GM12892 (cell line): ENCODE data around the gene THOC6.
"Not testable (repeated sequence)": the region's sequence is repeated elsewhere in the genome, so short reads cannot be mapped to it uniquely, and the experiment has no call there.

ENCODE experiments used
- DNase-seq: peaks from one replicate; pipeline ENCODE4 v3.0.0; 2011; ENCODE audit not compliant: insufficient read length
- FAIRE-seq: peaks from 2 replicates; lab custom pipeline; 2011; peaks lifted over from hg19 to GRCh38; lab: Jason Lieb, UNC
- POLR2A ChIP-seq: IDR thresholded peaks from 2 replicates; pipeline ENCODE4 v1.6.1; 2011; ENCODE audit warnings: low read depth, low read length, control low read depth
- POLR2AphosphoS5 ChIP-seq: IDR thresholded peaks from 2 replicates; pipeline ENCODE4 v1.6.1; 2011; ENCODE audit warnings: low read depth, low read length, control low read depth
- TAF1 ChIP-seq: IDR thresholded peaks from 2 replicates; pipeline ENCODE4 v1.6.1; 2011; ENCODE audit warnings: low read depth, mild to moderate bottlenecking, control low read depth, low read length, borderline replicate concordance

The THOC6 gene

DNA sequence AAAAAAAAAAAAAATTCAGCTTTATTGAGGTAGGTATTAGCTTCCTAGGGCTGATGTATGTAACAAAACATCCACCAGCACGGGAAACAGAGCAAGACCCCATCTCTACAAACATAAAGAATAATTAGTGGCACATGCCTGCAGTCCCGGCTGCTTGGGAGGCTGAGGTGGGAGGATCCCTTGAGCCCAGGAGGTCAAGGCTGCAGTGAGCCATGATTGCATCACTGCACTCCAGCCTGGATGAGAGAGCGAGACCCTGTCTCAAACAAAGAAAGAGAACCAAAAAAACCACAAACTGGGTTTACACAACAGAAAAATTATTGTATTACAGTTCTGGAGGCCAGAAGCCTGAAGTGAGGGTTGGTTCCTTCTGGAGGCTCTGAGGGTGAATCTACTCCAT, 18.5 kb downstream of the THOC6 start:
- no peak for FAIRE-seq
- TF ChIP-seq POLR2AphosphoS5 = no peak
- no peak for TF ChIP-seq TAF1
- no peak for TF ChIP-seq POLR2A
- no peak for DNase-seq

- no peak for TF ChIP-seq TAF1
- TF ChIP-seq POLR2A = no peak
- TF ChIP-seq POLR2AphosphoS5 = no peak
- no peak for DNase-seq
- no peak for FAIRE-seq
Observed at GRCh38 chr16:3044708-3045107, 20.9 kb downstream of the THOC6 start.

DNA sequence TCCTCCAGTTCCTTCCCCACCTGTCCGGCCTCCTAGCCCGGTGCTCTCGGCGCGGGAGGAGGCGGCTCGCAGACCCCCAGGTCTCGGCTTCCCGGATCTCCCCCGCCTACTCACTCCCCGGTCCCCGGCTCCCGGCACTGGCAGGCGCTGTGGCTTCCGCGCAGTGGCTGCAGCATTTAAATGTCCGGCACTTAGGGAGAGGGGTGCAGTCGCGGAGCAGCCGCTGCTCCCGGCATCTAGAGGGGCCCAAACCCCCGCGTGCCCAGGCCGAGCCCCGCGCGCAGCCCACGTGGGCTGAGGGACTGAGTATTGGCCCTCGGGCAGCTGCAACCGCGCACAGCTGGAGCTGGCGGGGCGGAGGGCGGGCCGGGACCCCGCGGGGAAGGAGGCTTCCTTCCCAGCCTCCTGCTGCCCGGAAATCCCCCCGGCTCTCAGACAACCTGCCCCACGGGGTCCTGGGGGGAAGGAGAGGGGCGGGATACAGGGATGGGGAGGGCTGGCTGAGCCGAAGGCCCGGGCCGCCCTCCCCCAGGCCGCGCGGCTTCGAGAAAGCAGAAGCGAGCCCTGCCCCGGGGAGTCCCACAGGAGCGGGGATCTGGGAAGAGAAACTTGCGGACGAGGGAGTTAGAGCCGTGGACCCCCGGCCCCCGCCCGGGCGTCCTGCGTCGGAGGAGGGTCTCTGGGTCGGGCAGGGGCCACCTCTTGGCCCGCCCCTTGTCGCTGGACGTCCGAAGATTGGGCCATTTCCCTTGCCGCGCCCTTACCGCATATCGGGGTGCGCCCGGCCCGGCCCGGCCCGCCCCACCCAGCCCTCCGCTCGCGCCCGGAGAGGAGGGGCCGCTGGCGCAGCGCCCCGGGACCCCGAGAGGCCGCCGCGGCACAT, 22.2 kb downstream of the THOC6 start, which contains the start of gene MMP25:
Gene MMP25 (plus strand): TSS at position 804 of the 883 bp plus-strand sequence. CDS start 357 bp downstream, outside the sequence.
- FAIRE-seq (no peak), DNase-seq (peak; percentile 73)
- TF ChIP-seq POLR2AphosphoS5 = no peak
- TF ChIP-seq POLR2A = no peak
- no peak for TF ChIP-seq TAF1

DNA sequence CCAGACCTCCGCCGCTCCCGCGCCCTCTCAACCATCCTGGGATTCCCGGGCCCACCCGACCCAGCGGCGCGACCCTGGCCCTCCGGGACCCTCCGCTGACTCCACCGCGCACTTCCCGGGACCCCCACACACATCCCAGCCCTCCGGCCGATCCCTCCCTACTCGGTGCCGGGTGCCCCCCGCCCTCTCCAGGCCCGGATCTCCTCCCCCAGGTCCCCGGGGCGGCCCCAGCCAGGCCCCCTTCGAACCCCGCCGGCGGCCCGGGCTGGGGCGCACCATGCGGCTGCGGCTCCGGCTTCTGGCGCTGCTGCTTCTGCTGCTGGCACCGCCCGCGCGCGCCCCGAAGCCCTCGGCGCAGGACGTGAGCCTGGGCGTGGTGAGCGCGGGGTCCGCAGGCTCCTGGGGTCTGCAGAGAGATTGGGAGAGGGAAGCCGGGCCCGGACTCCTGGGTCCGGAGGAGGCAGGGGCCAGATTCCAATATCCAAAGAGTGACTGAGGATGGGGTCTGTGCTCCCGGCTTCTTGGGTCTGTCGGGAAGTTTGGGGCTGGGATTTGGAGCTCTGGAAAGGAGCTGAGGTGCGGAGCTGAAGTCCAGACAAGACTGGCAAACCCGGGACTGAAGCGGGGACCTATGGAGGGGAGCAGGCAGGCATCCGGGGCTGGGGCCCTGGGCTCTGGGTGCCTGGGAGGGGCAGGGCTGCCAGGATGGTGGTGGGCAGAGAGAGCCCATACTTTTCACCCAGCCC, 23.0 kb downstream of the THOC6 start:
- FAIRE-seq = no peak
- DNase-seq = no peak
- TF ChIP-seq TAF1 (no peak), POLR2A (no peak), POLR2AphosphoS5 (no peak)

- DNase-seq (no peak), FAIRE-seq (no peak)
- TF ChIP-seq POLR2A = no peak
- TF ChIP-seq TAF1 = no peak
- TF ChIP-seq POLR2AphosphoS5 = no peak
Observed at GRCh38 chr16:3047387-3047720, 23.5 kb downstream of the THOC6 start.

- TF ChIP-seq POLR2AphosphoS5 (no peak), TAF1 (no peak), POLR2A (no peak)
- FAIRE-seq (no peak), DNase-seq (no peak)
Observed at GRCh38 chr16:3049921-3050481, 26.2 kb downstream of the THOC6 start.

- DNase-seq = no peak
- no peak for FAIRE-seq
- TF ChIP-seq POLR2AphosphoS5 = no peak
- no peak for TF ChIP-seq TAF1
- no peak for TF ChIP-seq POLR2A
Observed at GRCh38 chr16:3050487-3050886, 26.7 kb downstream of the THOC6 start.

DNA sequence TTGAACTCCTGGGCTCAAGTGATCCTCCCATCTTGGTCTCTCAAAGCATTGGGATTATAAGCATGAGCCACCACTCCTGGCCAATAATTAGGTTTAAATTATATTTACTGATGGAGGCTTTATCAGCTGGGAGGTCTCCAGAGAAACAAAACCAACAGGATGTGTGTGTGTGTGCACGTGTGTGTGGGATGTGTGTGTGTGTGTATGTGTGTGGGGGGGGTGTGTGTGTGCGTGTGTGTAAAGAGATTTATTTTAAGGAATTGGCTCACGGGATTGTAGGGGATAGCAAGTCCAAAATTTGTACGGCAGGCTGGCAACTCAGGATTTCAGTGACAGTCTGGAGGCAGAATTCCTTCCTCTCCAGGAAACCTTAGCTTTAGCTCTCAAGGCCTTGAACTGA, 27.2 kb downstream of the THOC6 start:
- TF ChIP-seq TAF1 (no peak), POLR2A (no peak), POLR2AphosphoS5 (no peak)
- DNase-seq (no peak), FAIRE-seq (no peak)

- DNase-seq (no peak), FAIRE-seq (no peak)
- TF ChIP-seq POLR2A = no peak
- no peak for TF ChIP-seq TAF1
- TF ChIP-seq POLR2AphosphoS5 = no peak
Observed at GRCh38 chr16:3051494-3051893, 27.7 kb downstream of the THOC6 start.

- not testable (repeated sequence) for DNase-seq
- FAIRE-seq = peak; percentile 48
Observed at GRCh38 chr16:3052571-3053329, 28.9 kb downstream of the THOC6 start.

- peak; percentile 96 for FAIRE-seq
- not testable (repeated sequence) for DNase-seq
Observed at GRCh38 chr16:3053330-3053710, 29.5 kb downstream of the THOC6 start.
